IMR-90 (cell line): Measurements from ENCODE around the gene ITFG1. TPM values are rescaled to one million over a fixed set of nuclear protein-coding genes. Genes with fewer than 3 reads are reported as not detected.

Experiments used
- ATAC-seq: fragments of 200-7000 bp; cut with Tn5 transposase; 2 replicates; pipeline ENCODE4 v1.9.1; 2020; ENCODE audit warnings: low read depth, mild to moderate bottlenecking, moderate library complexity
- BruUV-seq: library from RNA; stranded (reverse); fragments of 400-500 nt; replicated peaks from 2 replicates; lab custom pipeline; 2021; lab: Mats Ljungman, UMichigan
- CTCF ChIA-PET: fragments of 300-600 bp; formaldehyde crosslinking; extraction: SDS; loops from one replicate; lab custom pipeline; 2021; ENCODE audit warnings: antibody characterized with exemption; lab: Yijun Ruan, JAX
- POLR2A ChIA-PET: fragments of 300-600 bp; sonication (Branson Sonifier 250); formaldehyde crosslinking; loops from one replicate; lab custom pipeline; 2022; ENCODE audit warnings: antibody characterized with exemption; ENCODE audit not compliant: unreplicated experiment; lab: Charles Lee
- DNase-seq: peaks from one replicate; pipeline ENCODE4 v3.0.0; 2013
- H2AFZ ChIP-seq: replicated peaks from 2 replicates; pipeline ENCODE3; 2013; ENCODE audit warnings: low read length, mild to moderate bottlenecking; ENCODE audit not compliant: poor library complexity
- H2AK5ac ChIP-seq: 2 replicates; pipeline ENCODE4 v1.6.1; 2013; ENCODE audit warnings: low read depth, low read length, inconsistent platforms
- H2AK9ac ChIP-seq: replicated peaks from 2 replicates; pipeline ENCODE3; 2013; ENCODE audit warnings: mild to moderate bottlenecking, low read depth, low read length, moderate library complexity; ENCODE audit not compliant: poor library complexity
- H2BK120ac ChIP-seq: 2 replicates; pipeline ENCODE4 v1.6.1; 2013; ENCODE audit warnings: low read depth, low read length, inconsistent platforms
- H2BK15ac ChIP-seq: 3 replicates; pipeline ENCODE4 v1.6.1; 2013; ENCODE audit warnings: low read depth, low read length, inconsistent platforms
- H2BK20ac ChIP-seq: 2 replicates; pipeline ENCODE4 v1.6.1; 2013; ENCODE audit warnings: low read depth, mild to moderate bottlenecking, inconsistent platforms, low read length, moderate library complexity
- H2BK5ac ChIP-seq: 2 replicates; pipeline ENCODE4 v1.6.1; 2013; ENCODE audit warnings: mild to moderate bottlenecking, low read depth, low read length, inconsistent platforms; ENCODE audit not compliant: poor library complexity, severe bottlenecking
- H3K14ac ChIP-seq: replicated peaks from 2 replicates; pipeline ENCODE4 v1.6.1; 2013; ENCODE audit warnings: low read depth, low read length, inconsistent platforms
- H3K18ac ChIP-seq: 2 replicates; pipeline ENCODE4 v1.6.1; 2013; ENCODE audit warnings: low read depth, low read length, control low read depth
- H3K23ac ChIP-seq: 2 replicates; pipeline ENCODE4 v1.6.1; 2013; ENCODE audit warnings: low read depth, low read length, inconsistent platforms
- H3K27ac ChIP-seq: 2 replicates; pipeline ENCODE4 v1.5.1; 2013; ENCODE audit warnings: mild to moderate bottlenecking, control low read depth, low read length; ENCODE audit not compliant: insufficient read depth
- H3K27me3 ChIP-seq: 2 replicates; pipeline ENCODE4 v1.6.1; 2013; ENCODE audit warnings: low read length; ENCODE audit not compliant: control insufficient read depth, insufficient read depth
- H3K36me3 ChIP-seq: 2 replicates; pipeline ENCODE4 v1.6.1; 2013; ENCODE audit warnings: low read length, mixed read lengths; ENCODE audit not compliant: control insufficient read depth, insufficient read depth
- H3K4ac ChIP-seq: 2 replicates; pipeline ENCODE4 v1.6.1; 2013; ENCODE audit warnings: low read depth, low read length, inconsistent platforms
- H3K4me1 ChIP-seq: 2 replicates; pipeline ENCODE4 v1.6.1; 2013; ENCODE audit warnings: low read length, mixed read lengths; ENCODE audit not compliant: control insufficient read depth, insufficient read depth
- H3K4me2 ChIP-seq: 2 replicates; pipeline ENCODE4 v1.6.1; 2013; ENCODE audit warnings: low read depth, mild to moderate bottlenecking, control low read depth, low read length, moderate library complexity
- H3K4me3 ChIP-seq: 2 replicates; pipeline ENCODE4 v1.5.1; 2013; ENCODE audit warnings: low read depth, mild to moderate bottlenecking, control low read depth, low read length, moderate library complexity; ENCODE audit not compliant: insufficient read depth
- H3K56ac ChIP-seq: 2 replicates; pipeline ENCODE4 v1.6.1; 2013; ENCODE audit warnings: low read length, inconsistent platforms; ENCODE audit not compliant: insufficient read depth; ENCODE audit errors: extremely low read depth
- H3K79me1 ChIP-seq, 2 experiments: 2 replicates each; pipeline ENCODE4 v1.6.1; 2013; ENCODE audit warnings: low read length in 2 of 2, inconsistent platforms in 1 of 2, low read depth in 1 of 2
- H3K9ac ChIP-seq: 2 replicates; pipeline ENCODE4 v1.6.1; 2013; ENCODE audit warnings: low read depth, low read length, control low read depth
- H3K9me1 ChIP-seq: 2 replicates; pipeline ENCODE4 v1.6.1; 2013; ENCODE audit warnings: low read length, inconsistent platforms; ENCODE audit not compliant: insufficient read depth
- H3K9me3 ChIP-seq: 2 replicates; pipeline ENCODE4 v1.6.1; 2013; ENCODE audit warnings: low read length; ENCODE audit not compliant: control insufficient read depth, insufficient read depth
- H4K20me1 ChIP-seq: 2 replicates; pipeline ENCODE4 v1.6.1; 2013; ENCODE audit warnings: low read length, inconsistent platforms; ENCODE audit not compliant: insufficient read depth
- H4K5ac ChIP-seq: 2 replicates; pipeline ENCODE4 v1.6.1; 2013; ENCODE audit warnings: mild to moderate bottlenecking, low read depth, low read length, control low read depth
- H4K8ac ChIP-seq, 2 experiments: 2 replicates each; pipeline ENCODE4 v1.6.1; 2013; ENCODE audit warnings: low read depth in 2 of 2, low read length in 2 of 2, control low read depth in 1 of 2, inconsistent platforms in 1 of 2
- H4K91ac ChIP-seq: 2 replicates; pipeline ENCODE4 v1.6.1; 2013; ENCODE audit warnings: low read depth, low read length, inconsistent platforms; ENCODE audit not compliant: insufficient read depth
- CEBPB ChIP-seq: IDR thresholded peaks from 2 replicates; pipeline ENCODE4 v1.6.1; 2012; ENCODE audit warnings: low read depth, low read length, improper control_type of control experiment
- CHD1 ChIP-seq: IDR thresholded peaks from 2 replicates; pipeline ENCODE4 v1.6.1; 2012; ENCODE audit warnings: low read depth, low read length, improper control_type of control experiment
- ELK1 ChIP-seq: fragments of 150-350 bp; IDR thresholded peaks from 2 replicates; pipeline ENCODE4 v1.6.1; 2016; ENCODE audit warnings: low read depth, mild to moderate bottlenecking, low read length, moderate library complexity, borderline replicate concordance
- FOS ChIP-seq: fragments of 150-350 bp; IDR thresholded peaks from 2 replicates; pipeline ENCODE4 v1.6.1; 2016; ENCODE audit warnings: low read depth, low read length
- MAZ ChIP-seq: IDR thresholded peaks from 2 replicates; pipeline ENCODE4 v1.6.1; 2012; ENCODE audit warnings: low read depth, mild to moderate bottlenecking, low read length, improper control_type of control experiment, moderate library complexity, borderline replicate concordance
- MXI1 ChIP-seq: IDR thresholded peaks from 2 replicates; pipeline ENCODE4 v1.6.1; 2012; ENCODE audit warnings: low read depth, mild to moderate bottlenecking, low read length, moderate library complexity, borderline replicate concordance
- RAD21 ChIP-seq: IDR thresholded peaks from 2 replicates; pipeline ENCODE4 v1.6.1; 2012; ENCODE audit warnings: low read length, improper control_type of control experiment
- RCOR1 ChIP-seq: IDR thresholded peaks from 2 replicates; pipeline ENCODE4 v1.6.1; 2012; ENCODE audit warnings: mild to moderate bottlenecking, low read length, improper control_type of control experiment; ENCODE audit not compliant: insufficient replicate concordance
- RFX5 ChIP-seq: IDR thresholded peaks from 2 replicates; pipeline ENCODE4 v1.8.0; 2012; ENCODE audit warnings: low read depth, mild to moderate bottlenecking, low read length, moderate library complexity
- USF2 ChIP-seq: fragments of 150-350 bp; IDR thresholded peaks from 2 replicates; pipeline ENCODE4 v1.6.1; 2017; ENCODE audit warnings: mild to moderate bottlenecking, antibody characterized with exemption, low read length, low read depth
- WGBS, 2 experiments: methylation state at CpG; one replicate each; pipeline versions ENCODE4 v1.1.5 to v1.1.7; 2013; ENCODE audit warnings: missing lambda C conversion rate in 2 of 2; ENCODE audit not compliant: insufficient read length in 1 of 2; ENCODE audit errors: extremely low coverage in 2 of 2; 5-methylcytosine and 5-hydroxymethylcytosine counted together
- dilution Hi-C: fragments of 300-500 bp; cut with HindIII; formaldehyde crosslinking; loops from one replicate; pipeline ENCODE4 v1.14.3; 2018; ENCODE audit warnings: low sequenced_read_pairs; ENCODE audit not compliant: unreplicated experiment
- in situ Hi-C: fragments of 300-500 bp; cut with MboI; formaldehyde crosslinking; loops from 3 replicates; pipeline ENCODE4 v1.14.3; 2019; ENCODE audit warnings: low sequenced_read_pairs, inconsistent platforms, mixed read lengths
- intact Hi-C: fragments of 100-400 bp; cut with micrococcal nuclease; formaldehyde crosslinking; loops from 2 replicates; pipeline ENCODE4 v1.10.0; 2022
- polyA plus RNA-seq, 3 experiments: library from polyadenylated mRNA; depleted of rRNA; stranded (reverse); fragments of >200 nt; gene quantifications; 2 replicates each; pipeline ENCODE4 v1.2.3, GENCODE V29; 2012; ENCODE audit warnings: low replicate concordance in 1 of 3
- total RNA-seq: library from RNA; depleted of rRNA; stranded (reverse); fragments of >200 nt; gene quantifications from 2 replicates; pipeline ENCODE4 v1.2.3, GENCODE V29; 2012

Gene ITFG1
- total and polyA plus RNA-seq, 2 of the 4 experiments (the other 2 are of a cell fraction), result 54.3 to 60.4 TPM

- no peak for DNase-seq
- no peak overlapping the region for H2BK20ac ChIP-seq
- intact Hi-C loops, result loop anchor here (5.0 kb wide), 1 partner anchor 307 kb away; the partner anchor contains the start of gene NETO2
Observed at GRCh38 chr16:47449788-47450187, 11.1 kb downstream of the ITFG1 start.

More at GRCh38 chr16:47449788-47450187, 11.1 kb downstream of the ITFG1 start:
- no peak overlapping the region for H4K91ac ChIP-seq
- H3K4me1 ChIP-seq, result peaks cover 2% of the 10 kb centered on the region
- H3K4me2 ChIP-seq, result no peak overlapping the region
- H2AK5ac ChIP-seq, result no peak overlapping the region
- no peak overlapping the region for H3K56ac ChIP-seq
- H3K4ac ChIP-seq, result no peak overlapping the region
- peak overlapping the region; percentile 26; the same call in 1 of the 2 replicates for H3K23ac ChIP-seq
- H3K4me3 ChIP-seq, result no peak overlapping the region
- H4K20me1 ChIP-seq, result no peaks in the 10 kb centered on the region
- peaks cover 3% of the 10 kb centered on the region; the same call in 1 of the 2 replicates for H3K9me1 ChIP-seq
- H3K9ac ChIP-seq, result no peak overlapping the region
- no TSS peak for BruUV-seq
- no peak overlapping the region for H3K27ac ChIP-seq
- no peak overlapping the region for H4K8ac ChIP-seq
- H2BK15ac ChIP-seq, result no peak overlapping the region
- no peak overlapping the region for H2AFZ ChIP-seq
- ChIA-PET POLR2A (no interaction called here), CTCF (interaction anchor here (0.6 to 1.2 kb wide), 3 partner anchors 15 to 412 kb away, joined by 3 read pairs; no protein-coding TSS in a partner anchor)
- no peak for ATAC-seq
- H3K36me3 ChIP-seq, result peaks cover 10% of the 10 kb centered on the region
- no peak overlapping the region for H3K14ac ChIP-seq
- dilution Hi-C loops (no loop called here), in situ Hi-C loops (loop anchor here (25.0 kb wide), 1 partner anchor 713 kb away; the partner anchor contains the start of gene ABCC12)
- H3K27me3 ChIP-seq, result no peaks in the 10 kb centered on the region
- no peaks in the 10 kb centered on the region for H3K9me3 ChIP-seq
- no peak overlapping the region for H3K18ac ChIP-seq
- H2AK9ac ChIP-seq, result no peak overlapping the region
- H2BK120ac ChIP-seq, result no peak overlapping the region
- no peak overlapping the region for H4K5ac ChIP-seq
- WGBS, 2 experiments, result no CpG with 5 or more reads among the region's 3 CpGs
- peaks cover 6 to 7% of the 10 kb centered on the region in 2 experiments; a peak in 3 of 4 replicates for H3K79me1 ChIP-seq
- no peak for TF ChIP-seq USF2
- no peak for TF ChIP-seq CHD1
- no peak for TF ChIP-seq RFX5
- TF ChIP-seq RCOR1, result no peak
- no peak for TF ChIP-seq MXI1
- no peak for TF ChIP-seq MAZ
- no peak for TF ChIP-seq FOS
- no peak for TF ChIP-seq RAD21
- TF ChIP-seq ELK1, result no peak
- TF ChIP-seq CEBPB, result no peak
- H2BK5ac ChIP-seq, result no peak overlapping the region
